ENCODE measurements around the gene CTSC.

CTSC gene

DNA sequence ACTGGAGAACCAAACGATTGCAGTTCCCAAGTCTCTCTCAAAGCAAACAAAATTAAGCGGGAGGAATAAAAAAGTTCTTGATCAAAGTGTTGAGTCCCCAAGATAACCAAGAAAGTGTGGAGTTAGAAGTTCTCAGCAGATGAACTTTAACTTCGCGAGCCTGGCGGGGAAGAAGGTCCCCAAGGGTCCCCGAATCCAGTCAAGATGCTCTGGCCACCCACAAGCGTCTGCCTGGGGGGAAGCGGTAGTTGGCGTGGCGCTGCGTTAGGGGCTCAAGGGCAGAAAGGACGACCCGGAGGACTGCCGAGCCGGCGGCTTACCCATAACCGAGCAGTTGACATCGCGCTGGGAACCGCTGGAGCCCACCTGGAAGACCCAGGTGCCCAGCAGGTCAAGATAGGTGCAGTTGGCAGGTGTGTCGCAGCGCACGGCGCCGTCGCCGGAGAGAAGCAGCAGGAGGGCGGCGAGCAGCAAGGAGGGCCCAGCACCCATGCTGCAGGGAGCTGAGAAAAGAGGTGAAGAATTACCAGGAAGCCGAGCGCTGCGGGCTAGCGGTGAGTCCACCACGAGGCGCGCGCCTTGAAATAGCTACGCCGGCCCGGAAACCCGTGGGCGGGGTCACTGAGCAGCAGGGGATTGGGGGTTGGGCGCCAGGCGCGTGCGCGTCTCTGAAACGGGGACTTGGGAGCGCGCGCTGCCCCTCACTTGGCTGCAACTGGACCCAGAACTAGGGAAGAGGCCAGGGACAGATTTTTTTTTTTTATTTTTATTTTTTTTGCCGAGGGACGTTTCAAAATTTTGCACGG, at the start of gene CTSC:
CTSC (minus strand) TSS at position 556 of the 806 bp plus-strand sequence; CDS start at position 492, 64 bp downstream.
- in situ Hi-C loops (cut with MboI; ENCODE audit: low sequenced_read_pairs), result no loop called here

DNA sequence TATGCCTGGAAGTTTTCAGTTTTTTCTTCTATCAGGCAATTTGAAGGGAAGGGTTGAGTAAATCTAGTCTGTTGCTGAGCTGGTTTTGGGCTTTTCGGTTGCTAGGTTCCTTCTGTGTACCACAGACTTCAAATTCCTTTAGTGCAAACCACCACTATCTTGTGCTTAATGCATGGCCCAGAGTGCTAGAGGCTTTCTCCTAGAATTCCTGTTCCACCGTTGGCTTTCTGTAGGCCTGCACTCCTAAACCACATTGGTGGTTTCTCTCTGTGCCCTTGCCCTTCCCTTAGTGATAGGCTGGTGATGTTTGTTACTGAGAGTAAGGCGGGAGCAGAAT, 47.1 kb upstream of the CTSC start:
- in situ Hi-C loops (cut with MboI; ENCODE audit: low sequenced_read_pairs), result no loop called here

DNA sequence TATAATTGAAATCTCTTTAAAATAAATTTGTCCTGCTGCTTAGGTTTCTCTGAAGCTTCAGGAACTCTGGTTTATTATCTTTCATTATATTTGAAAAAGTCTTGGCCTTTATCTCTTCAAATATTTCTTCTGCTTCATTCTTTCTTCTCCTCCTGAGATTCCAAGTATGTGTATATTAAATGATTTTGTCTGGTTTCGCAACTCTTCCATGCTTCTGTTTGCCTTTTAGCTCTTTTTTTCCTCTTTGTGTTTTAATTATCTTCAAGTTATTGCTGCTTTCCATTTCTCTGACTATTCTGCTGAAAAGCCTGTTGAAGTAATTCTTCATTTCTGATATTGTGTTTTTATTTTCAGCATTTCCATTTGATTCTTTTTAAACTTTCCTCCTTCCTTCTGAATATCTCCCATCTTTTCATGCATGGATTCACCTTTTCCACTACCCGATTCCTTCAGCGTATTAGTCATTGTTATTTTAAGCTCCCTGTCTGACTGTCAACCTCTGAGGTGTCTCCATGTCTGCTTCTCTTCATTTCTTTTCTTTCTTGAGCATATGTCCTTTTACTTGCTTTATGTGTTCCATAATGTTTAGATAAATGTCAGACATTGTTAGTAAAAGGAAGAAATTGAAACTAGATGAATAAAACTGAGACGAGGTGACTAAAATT, 46.6 kb upstream of the CTSC start:
- in situ Hi-C loops (cut with MboI; ENCODE audit: low sequenced_read_pairs), result no loop called here

DNA sequence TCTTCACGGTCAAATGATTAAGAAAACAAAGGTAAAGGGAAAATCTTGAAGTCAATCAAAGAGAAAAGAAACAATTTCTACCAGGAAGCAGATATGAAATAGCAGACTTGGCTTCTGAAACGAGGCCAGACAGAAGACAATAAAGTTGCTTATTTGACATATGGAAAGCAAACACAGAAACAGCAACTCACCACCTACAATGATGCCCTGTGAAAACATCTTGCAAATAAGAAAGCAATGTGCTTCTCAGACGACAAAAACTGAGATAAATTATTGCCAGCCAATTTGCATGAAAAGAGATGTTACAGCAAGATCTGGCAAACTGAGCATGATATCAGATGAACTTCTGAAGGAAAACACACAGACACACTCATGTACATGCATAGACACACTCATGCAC, 45.9 kb upstream of the CTSC start:
- in situ Hi-C loops (cut with MboI; ENCODE audit: low sequenced_read_pairs), result no loop called here

DNA sequence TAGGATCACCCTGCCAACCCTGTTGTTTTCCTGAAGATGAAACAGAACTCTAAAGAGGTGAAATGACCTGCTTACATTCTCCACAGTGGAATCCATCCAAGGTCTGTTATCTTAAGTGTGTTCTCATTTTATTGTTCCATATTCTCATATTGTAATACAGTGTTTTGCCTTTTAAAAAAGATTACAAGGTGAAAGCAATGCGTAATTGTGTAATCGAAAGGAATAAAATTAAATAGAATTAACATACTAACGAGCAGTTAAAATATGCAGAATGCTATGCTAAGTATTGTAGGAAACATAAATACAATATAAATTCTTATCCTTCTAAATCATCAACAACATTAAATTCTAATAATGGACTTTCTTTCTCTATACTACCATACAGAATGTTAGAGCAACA, 41.6 kb upstream of the CTSC start:
- in situ Hi-C loops (cut with MboI; ENCODE audit: low sequenced_read_pairs), result no loop called here

GRCh38 chr11:88378422-88379066, 41.0 kb upstream of the CTSC start:
- in situ Hi-C loops (cut with MboI; ENCODE audit: low sequenced_read_pairs), result no loop called here

DNA sequence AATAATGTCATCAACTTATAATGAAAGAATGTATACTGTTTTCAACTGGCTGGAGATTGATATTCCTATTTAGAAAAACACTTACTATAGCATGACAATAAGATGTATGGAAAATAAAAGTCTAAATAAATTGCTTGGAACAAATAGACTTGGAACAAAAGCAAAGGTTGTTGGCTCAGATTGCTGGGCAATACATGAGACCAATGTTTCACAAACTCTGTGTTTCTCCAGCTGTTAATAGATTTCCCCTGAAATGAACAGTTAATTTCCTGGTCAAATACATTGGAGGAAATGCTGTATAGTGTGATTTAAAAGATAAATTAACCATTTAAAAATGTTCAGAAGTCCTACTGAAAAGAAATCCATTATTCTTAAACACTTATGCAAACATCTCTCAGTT, 40.1 kb upstream of the CTSC start:
- in situ Hi-C loops (cut with MboI; ENCODE audit: low sequenced_read_pairs), result no loop called here

GRCh38 chr11:88377144-88377543, 39.6 kb upstream of the CTSC start:
- in situ Hi-C loops (cut with MboI; ENCODE audit: low sequenced_read_pairs), result no loop called here

DNA sequence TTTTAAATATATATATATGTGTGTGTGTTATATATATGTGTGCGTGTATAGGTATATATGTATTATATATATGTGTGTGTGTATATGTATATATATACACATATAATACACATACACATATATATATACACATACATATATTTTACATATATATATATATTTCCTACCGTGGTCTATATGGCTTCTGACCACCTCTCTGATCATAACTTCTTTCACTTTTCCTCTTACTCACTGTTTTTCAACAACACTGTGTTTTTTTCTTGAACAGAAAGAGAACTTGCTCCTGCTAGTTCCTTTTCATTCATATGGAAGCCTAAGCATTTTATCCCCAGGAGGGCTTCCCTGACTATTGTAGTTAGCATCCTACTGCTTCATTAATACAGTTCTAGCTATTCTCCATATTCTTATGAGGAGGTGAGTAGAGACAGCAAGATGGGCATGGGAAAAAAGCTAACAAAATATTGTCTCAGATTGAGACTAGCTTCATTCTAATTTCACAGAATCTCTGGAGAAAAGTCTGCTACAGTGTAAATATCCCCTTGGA, 38.5 kb upstream of the CTSC start:
- in situ Hi-C loops (cut with MboI; ENCODE audit: low sequenced_read_pairs), result no loop called here

- in situ Hi-C loops (cut with MboI; ENCODE audit: low sequenced_read_pairs), result no loop called here
Observed at GRCh38 chr11:88370782-88371181, 33.2 kb upstream of the CTSC start.

GRCh38 chr11:88367310-88367709, 29.8 kb upstream of the CTSC start:
- in situ Hi-C loops (cut with MboI; ENCODE audit: low sequenced_read_pairs), result no loop called here

- in situ Hi-C loops (cut with MboI; ENCODE audit: low sequenced_read_pairs), result no loop called here
Observed at GRCh38 chr11:88363648-88364065, 26.1 kb upstream of the CTSC start.

DNA sequence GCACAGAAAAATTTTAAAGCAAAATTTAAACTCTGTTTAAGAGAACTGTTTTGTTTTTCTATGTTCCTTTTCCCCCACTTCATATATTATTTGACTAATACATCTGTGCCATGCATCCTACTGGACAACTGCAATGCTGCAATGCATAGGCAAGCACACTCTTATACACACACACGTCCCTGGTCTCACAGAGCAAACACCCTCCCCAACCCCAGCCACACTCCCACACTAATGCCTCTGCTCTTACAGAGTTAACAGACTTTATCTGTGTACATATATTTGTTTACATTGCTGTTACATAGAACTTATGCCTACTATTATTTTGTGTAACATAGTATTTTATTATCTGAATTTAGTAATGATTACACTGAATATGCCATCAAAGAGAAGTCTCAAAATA, 25.5 kb upstream of the CTSC start:
- in situ Hi-C loops (cut with MboI; ENCODE audit: low sequenced_read_pairs), result no loop called here

DNA sequence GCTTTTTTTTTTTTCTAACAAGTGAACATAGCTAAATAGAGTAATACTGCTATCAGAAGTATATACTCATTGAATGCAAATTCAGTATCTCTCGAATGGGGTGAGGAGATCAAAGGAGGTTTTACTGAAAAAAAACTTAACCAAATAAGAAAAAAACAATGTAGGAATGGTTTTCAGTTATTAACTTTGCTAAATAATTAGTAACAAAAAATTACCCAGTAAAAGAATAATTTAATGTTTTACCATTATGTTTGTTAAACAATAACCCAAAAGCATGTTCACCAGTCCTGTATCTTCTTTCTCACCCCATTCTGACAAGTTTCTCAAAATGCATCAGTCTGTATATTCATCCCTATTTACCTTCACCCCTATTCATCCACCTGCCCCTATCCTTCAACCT, 22.6 kb upstream of the CTSC start:
- in situ Hi-C loops (cut with MboI; ENCODE audit: low sequenced_read_pairs), result no loop called here

- in situ Hi-C loops (cut with MboI; ENCODE audit: low sequenced_read_pairs), result no loop called here
Observed at GRCh38 chr11:88359541-88359940, 22.0 kb upstream of the CTSC start.

GRCh38 chr11:88359114-88359513, 21.6 kb upstream of the CTSC start:
- in situ Hi-C loops (cut with MboI; ENCODE audit: low sequenced_read_pairs), result no loop called here

- in situ Hi-C loops (cut with MboI; ENCODE audit: low sequenced_read_pairs), result no loop called here
Observed at GRCh38 chr11:88358040-88358431, 20.5 kb upstream of the CTSC start.

DNA sequence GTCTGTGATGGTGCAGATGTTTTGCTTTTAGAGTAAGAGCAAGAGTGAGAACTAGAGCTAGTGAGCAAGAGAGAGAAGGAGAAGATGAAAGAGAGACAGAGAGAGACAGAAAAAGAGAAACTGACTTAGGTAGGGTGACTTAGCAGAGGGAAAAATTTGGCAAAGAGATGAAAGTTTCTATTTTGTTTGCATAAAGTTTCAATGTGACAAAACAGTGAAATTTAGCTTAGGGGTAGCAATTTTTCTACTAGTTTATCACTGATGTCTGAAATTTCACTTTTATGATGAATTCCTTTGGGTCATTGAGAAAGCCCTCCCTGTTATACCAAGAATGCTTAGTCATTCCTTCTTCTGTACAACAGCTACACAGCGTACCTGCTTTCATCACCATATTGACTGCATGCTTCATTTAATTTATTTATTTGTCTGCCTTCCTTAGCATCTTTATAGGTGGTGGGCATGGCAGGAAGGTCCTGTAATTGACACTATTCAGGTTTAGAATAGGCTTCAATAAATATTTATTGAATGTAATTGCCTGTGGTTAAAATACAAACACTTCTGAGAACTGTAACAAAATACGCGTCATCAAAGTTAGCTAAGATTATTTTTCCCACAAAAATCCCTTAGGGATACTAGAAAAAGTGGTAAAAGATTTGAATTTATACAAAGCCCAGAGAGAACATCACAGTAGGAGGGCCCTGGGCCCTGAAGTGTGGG, 19.9 kb upstream of the CTSC start:
- in situ Hi-C loops (cut with MboI; ENCODE audit: low sequenced_read_pairs), result no loop called here

GRCh38 chr11:88355887-88356286, 18.4 kb upstream of the CTSC start:
- in situ Hi-C loops (cut with MboI; ENCODE audit: low sequenced_read_pairs), result no loop called here

DNA sequence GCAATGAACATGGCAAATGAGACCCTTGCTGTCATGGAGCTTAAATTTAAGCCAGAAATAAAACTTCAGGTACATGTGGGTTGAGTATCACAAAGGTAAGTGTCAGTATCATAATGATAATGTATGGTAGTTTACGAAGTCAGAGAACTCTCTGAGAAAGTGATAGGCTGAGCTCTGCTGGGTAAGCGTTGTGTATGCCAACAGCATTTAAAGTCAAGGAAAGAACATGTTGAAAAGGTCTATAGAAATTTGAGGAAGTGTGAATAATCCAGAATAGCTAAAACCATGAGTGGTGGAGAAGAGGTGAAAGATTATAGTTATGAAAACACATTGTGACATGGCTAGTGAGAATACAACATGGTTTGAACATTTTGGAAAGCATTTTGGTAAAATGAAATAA, 17.4 kb upstream of the CTSC start:
- in situ Hi-C loops (cut with MboI; ENCODE audit: low sequenced_read_pairs), result no loop called here

DNA sequence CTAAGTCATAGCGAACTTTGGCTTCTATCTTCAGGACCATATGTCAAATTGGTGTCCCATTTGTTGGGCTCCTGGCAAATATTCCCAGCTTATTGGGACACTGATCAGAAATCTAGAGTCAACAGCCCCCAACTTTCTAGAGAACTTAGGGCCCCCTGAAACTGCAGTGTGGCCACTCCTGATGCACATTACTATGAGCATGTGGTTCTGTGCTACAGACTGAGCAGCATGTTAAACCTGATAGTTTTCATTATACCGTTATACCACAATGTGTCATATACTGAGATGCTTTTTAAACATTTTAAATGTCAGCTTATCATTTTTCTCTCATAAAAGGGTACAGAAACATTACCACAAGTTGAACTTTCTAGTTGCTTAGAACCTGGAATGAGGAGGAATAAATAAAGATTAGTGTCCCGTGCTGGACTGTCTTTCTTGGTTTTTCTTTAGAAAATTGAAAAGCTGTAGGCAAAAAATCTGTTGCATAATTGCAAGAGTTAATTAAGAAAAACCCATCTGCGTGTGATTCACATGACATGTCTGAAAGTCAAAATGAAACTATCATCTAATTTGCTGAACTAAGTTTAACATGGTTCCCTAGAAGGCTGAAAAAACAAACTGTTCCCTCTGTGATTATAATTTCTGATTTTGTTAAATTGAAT, 16.4 kb upstream of the CTSC start:
- in situ Hi-C loops (cut with MboI; ENCODE audit: low sequenced_read_pairs), result no loop called here
